Measurements from ENCODE around the gene YIF1A.
"Not testable (repeated sequence)": the region's sequence is repeated elsewhere in the genome, so short reads cannot be mapped to it uniquely, and the experiment has no call there.

The YIF1A gene

DNA sequence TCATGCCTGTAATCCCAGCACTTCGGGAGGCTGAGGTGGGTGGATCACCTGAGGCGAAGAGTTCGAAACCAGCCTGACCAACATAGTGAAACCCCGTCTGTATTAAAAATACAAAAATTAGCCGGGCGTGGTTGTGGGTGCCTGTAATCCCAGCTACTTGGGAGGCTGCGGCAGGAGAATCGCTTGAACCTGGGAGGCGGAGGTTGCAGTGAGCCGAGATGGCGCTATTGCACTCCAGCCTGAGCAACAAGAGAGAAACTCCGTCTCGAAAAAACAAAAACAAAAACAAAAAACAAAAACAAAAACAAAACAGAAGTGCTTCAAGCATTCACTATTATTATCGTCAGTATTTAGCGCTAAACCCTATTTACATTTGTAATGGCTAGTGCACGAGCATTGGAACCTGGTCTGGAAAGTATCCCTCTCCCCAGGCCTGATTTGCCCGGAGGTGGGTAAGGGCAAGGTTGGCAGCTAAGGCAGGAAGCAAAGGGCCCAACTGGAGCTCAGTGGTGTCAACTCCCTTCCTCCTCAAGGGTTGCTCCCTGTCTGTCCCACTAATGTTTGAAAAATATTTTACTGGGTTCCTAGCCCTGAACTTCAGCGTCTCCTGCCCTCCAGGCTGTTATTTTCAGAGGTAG lies 22.0 kb upstream of the YIF1A start:
- DNase-seq: not testable (repeated sequence)

DNA sequence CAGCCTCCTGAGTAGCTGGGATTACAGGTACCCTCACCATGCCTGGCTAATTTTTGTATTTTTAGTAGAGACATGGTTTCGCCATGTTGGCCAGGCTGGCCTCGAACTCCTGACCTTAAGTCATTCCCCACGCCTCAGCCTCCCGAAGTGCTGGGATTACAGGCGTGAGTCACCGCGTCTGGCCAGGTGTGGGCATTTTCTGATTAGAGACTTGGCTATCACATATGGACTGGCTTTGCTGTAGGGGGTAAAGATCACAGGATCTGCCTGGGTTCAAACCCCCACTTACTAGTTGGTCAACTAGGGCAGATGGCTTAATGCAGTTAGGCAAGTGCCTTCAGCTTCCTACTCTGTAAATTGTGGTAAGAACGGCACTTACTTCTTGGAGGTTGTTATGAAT lies 21.4 kb upstream of the YIF1A start:
- DNase-seq: no peak

DNA sequence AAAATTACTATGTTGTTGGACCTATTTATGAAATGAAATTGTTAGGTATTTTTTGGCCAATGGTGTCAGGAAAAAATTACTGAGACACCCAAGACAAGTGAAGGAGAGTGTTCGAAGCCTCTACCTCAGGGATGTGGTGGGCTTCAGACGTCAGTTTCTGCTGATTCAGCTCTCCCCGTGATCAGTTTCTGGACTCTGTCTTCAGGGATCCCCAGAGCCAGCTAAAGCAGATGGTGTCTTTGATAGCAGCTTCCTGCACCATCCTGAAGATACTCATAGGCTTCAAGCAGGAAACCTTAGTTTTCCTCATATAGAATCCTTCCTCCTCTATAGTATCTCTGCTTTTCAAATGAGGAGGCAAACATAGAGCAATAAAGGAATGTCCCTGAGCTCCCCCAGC lies 20.5 kb upstream of the YIF1A start:
- no peak for DNase-seq

DNA sequence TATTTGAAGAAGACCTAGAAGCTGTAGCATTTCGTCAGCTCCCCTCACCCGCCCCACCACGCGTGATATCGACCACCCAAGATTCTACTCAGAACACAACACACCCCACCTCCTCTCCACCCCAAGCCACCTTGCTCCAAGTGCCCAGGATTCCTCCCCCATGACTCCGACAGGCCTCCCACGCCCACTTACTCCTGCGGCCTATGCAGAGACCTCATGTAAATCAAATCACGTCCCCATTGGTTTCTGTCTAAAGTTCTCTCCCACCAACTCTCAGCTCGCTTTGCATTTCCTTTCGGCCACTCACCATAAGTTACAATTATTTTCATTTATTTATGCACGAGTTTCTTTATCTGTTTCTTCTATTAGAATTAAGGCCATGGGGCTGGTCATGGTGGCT lies 13.7 kb upstream of the YIF1A start:
- DNase-seq: no peak

DNA sequence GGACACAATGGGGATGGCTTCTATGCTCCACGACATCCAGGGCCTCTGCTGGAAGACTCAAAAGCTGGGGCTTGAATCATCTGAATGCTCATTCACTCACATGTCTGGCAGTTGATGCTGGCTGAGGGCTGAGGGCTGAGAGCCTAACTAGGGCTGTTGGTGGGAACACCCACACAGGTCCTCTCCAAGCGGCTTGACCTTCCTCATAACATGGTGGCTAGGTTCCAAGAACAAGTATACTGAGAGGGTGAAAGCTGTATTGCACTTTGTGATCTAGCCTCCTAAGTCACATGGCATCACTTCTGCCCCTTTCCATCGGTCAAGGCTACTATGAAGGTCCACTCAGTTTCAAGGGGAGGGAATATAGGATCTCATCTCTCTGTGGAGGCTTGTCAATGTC lies 10.2 kb upstream of the YIF1A start:
- DNase-seq: no peak

DNA sequence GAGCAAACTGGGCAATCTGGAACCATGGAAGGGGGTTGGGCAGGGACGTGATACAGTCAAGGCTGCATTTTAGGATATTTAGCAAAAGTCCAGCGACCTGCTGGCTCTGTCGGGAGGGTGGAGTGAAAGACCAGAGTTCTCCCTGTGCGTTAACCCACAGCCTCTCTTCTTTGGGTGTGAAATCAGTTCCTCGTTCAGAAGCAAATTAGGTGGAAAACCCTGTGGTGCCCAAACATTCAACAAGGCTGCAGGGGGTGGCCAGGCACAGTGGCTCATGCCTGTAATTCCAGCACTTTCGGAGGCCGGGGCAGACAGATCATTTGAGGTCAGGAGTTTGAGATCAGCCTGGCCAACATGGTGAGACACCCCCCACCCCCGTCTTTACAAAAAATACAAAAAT lies 8.7 kb upstream of the YIF1A start:
- no peak for DNase-seq

DNA sequence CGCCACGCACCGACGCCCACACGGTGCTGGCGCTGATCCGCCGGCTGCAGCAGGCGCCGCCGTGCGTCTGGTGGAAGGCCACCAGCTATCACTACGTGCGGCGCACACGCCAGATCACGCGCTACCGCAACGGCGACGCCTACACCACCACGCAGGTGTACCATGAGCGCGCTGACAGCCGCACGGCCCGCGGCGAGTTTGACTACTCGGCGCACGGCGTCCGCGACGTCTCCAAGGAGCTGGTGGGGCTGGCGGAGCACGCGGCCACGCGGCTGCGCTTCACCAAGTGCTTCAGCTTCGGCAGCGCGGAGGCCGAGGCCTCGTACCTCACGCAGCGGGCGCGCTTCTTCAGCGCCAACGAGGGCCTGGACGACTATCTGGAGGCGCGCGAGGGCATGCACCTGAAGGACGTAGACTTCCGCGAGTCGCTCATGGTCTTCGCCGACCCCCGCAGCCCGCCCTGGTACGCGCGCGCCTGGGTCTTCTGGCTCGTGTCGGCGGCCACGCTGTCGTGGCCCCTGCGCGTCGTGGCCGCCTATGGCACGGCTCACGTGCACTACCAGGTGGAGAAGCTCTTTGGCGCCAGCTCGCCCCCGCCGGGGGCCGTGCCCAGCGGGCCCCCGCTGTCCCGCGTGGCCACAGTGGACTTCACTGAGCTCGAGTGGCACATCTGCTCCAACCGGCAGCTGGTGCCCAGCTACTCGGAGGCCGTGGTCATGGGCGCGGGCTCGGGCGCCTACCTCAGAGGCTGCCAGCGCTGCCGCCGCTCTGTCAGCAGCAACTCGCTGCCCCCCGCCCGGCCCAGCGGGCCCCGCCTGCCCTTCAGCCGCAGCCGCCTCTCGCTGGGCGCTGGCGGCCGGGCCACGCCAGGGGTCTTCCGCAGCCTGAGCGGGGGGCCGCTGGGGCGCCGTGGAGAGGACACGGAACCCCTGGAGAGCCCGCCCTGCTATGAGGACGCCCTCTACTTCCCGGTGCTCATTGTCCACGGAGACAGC lies 6.0 kb upstream of the YIF1A start:
- no peak for DNase-seq

DNA sequence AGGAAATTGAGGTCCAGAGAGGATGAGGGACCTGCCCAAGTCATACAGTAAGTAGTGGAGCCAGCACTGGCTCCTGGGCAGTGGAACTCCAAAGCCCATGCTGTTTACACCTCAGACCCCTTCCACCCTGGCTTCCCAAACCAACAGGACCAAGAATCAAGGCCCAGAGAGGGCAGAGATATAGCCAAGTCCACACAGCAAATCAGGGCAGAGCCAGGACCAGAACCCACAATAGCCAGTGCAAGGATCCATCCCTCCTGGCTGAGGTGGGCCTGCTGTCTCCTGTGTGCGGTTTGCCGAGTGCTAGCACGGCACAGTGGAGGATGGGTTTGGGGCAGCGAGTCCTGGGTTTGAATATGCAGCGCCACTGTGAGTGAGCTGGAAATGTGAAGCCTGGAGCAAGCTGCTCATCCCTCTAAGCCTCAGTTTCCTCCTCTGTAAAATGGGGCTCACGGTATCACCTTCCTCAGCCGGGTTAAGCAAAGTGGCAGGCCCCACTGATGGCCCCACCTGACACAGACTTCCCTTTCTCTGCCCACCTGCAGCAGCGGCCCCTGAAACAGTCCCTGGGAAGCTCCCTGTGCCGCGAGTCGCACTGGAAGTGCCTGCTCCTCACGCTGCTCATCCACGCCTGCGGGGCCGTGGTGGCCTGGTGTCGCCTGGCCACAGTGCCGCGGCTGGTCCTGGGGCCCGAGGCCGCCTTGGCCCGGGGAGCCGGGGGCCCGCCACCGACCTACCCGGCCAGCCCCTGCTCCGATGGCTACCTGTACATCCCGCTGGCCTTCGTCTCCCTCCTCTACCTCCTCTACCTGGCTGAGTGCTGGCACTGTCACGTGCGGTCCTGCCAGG lies 5.1 kb upstream of the YIF1A start:
- DNase-seq: no peak

DNA sequence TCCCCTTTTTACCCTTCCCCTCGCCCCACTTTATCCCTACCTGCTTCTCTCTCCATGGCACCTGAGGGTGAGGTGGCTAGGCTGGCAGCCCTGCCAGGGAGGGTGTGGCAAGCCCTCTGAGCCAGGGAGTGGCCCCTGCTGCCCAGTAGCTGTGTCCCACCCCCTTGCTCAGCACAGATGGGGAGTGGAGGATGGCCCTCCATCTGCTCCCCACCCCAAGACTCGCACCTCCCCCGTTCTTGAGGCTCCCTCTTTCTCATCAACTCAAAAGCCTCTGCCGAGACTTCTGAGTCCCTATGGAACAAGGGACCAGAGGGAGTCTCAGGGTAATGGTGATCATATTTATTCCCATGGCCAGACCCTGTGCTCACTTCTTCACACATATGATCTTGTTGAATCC lies 4.4 kb upstream of the YIF1A start:
- no peak for DNase-seq

DNA sequence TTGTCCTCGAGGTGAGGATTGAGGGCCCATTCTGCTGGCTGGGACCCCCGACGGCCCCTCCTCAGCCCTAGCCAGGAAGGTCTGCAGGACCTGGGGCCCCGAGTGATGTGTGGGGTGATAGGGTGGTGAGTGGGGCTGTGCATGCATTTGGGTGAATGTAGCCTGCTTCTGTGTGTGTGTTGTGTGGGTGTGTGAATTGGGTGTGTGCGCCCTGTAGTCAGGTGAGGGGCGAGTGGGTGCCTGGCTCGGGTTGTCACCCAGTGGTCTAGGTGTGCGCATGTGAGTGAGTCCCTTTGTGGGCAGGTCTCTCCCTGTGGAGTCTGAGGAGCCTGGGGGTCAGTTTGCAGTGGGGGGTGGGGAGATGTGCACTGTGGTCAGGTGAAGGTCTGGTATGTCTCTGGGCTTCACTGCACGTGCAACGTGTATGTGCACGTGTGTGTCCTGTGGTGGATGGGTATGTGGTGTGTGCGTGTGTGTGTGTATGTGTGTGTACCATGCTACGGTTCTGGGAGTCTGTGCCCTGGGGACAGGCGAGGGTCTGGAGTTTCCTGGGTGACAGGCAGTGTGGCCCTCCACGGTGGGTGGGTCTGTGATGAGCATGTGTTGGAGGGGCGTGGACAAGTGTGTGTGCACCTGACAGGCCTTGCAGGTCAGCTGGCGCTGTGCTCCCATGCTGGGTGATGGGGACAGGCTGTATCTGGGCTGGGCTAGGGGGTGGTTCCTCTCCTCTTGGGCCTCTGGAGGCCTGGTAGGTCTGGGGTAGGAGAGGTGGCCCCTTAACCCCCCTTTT lies 3.8 kb upstream of the YIF1A start:
- DNase-seq: no peak

DNA sequence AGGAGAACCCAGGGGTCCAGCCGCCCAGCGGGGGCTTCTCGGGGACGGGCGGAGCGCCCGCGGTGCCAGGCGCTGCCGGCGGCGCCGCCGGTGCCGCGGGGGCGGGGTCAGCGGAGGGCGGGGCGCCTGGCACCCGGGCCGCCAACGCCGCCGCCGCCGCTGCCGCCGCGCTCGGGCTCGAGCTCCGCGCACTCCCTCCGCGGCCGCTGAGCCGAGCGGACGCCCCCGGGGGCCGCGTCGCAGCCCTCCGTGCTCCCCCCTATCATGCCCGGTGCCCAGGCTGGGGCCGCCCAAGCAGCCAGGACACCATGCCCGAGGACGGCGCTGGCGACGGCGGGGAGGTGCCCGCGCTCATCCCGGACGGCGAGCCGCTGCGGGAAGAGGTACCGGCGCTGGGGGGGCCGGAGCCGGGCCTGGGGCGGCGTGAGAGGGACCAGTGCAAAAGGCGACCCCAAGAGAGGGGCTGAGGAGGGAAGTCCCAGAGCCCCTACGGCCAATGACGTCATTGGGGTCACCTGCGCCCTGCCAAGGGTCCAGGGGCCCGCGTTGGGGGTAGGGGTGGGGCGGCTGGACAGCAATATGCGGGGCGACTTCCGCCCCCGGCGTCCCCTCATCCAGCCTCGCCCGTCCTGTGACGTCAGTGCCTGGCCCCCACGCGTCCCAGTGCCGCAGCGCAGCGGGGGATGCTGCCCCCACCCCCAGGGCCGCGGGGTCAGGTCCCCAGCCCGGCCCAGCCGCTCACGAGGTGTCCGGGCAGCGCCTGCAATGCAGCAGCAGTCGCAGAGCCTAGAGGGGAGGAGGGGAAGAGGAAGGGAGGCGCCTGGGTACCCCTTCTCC lies 3.0 kb upstream of the YIF1A start, which contains the start of gene TMEM151A:
TMEM151A (plus strand) TSS at position 189 of the 837 bp plus-strand sequence; CDS start at position 309, 120 bp downstream.
- DNase-seq: peak; percentile 34

DNA sequence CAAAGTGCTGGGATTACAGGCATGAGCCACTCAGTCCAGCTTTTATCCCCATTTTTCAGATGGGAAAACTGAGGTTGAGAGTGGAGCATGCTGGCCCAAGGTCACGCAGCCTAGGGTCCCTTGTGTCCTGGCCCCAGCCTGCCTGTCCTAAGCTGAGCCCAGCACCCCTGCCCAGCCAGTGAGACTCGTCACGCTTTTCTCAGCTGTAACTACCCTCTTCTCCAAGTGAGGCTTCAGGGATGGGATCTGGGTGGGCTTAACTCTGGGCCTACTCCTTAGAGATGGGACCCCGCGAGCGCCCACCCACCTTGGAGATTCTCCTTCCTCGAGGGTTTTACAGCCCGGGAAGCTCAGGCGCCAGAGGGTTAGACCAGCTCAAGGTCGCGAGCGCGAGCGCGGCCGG lies 2.4 kb upstream of the YIF1A start:
- DNase-seq: no peak

DNA sequence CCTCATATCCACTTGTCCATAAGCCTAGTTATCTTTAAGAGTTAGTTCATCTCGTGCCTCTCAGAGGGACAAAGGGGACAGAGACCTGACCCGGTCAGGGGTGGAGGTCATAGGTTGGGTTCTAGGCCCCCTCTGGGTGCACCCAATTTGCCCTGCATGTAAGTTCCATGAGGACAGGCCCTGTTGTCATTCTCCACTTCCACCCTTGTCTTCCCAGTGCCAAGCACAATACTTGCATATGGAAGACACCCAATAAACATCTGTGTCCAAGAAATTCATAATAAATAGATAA lies 1.3 kb upstream of the YIF1A start:
- no peak for DNase-seq

DNA sequence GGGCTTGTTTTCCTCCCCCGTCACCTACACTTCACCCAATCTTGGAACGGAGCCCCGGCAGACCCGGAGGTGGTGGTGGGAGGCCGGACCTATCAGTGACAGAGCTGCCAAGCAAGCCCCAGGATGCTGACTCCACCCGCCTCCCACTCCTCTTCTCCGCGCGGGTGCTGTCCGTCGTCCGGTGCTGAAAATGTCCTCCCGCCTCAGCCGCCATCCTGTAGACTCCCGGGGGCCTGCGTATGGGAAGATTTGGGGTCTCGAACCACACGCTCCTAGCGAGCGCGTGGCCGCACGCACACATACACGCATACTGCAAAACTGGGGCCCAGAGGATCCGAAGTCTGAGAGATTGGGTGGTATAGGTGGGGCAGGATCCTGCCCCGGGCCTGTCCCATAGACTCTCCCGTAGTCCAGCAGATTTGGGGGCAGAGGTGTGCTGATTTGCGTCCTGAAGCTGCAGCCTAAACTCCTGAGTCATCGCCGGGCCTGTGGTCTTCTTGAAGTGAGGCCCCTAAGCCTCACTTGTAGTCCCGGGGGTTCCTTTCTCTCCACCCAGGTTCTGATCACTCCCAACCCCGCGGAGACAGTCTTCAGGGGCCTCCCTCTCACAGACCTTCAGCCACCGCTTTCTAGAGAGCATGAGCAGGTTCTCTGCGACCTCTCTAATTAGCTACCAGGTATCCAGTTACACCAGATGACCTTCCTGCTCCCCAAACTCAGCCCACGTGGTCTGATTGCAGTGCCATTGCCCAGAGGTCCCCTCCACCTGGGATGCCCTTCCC lies 796 bp upstream of the YIF1A start:
- peak; percentile 88 for DNase-seq

DNA sequence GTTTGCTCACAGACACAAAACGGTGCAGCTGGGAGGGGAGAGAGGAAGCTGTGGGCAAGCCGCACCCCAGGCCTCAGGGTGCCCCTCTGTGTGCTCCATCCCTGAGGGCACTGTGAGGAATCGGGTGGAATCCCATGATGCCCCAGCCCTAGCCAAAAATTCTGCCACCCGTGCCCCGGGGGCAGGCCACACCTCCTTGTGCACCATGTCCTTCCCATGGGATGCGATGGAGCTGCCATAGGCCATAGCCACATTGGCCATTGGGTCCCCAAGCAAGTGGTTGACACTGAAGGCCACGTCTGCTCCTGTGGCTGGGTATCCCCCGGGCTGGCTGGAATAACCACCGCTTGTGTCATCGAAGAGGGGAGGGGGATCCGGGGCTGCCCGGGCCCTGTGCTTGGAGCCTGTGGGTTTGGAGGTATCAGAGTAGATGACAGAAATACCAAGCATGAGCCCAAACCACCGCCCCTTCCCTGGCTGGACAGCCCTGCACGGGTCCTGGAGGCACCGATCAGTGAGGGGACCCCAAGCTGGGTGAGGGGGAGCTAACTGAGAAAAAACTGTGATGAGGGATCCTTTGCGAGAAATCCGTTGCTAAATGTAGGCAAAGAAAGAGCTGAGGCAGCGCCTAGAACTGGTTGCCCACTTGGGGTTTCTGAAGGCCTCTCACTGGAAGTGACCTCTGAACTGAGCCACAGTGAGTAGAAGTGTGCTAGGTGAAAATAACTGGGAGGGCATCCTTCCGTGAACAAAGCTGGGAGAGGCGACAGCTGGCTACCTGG lies 863 bp downstream of the YIF1A start:
- DNase-seq: no peak

DNA sequence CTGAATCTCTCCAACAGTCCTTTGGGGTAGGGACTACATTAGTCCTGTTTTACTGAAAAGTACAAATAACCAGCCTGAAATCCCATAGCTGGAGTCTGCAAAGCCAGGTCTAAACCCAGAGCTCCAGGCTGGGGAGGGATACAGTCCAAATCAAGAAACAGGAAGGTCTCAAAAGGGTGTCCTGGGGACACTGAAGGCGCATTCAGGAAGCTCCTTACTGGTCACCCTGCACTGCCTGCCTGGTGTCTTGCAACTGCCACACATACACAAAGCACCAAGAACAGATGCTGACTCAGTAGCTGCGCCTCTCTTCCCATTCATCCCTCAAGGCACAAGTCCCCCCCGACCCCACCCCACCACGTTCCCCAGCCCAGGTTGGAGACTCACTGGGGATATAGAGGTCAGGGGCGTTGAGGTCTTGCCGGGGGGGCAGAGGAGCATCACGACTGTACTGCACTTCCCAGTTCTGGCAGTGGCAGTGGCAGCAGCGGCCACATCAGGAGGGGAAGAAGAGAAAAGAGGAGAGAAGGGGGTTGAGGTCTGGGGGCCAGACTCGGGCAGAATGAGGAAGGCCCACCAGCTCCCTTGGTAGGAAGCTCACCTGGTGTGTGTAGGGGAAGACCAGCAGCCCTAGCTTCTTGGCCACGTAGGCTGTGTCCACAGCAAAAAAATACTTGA lies 1.6 kb downstream of the YIF1A start:
- no peak for DNase-seq

DNA sequence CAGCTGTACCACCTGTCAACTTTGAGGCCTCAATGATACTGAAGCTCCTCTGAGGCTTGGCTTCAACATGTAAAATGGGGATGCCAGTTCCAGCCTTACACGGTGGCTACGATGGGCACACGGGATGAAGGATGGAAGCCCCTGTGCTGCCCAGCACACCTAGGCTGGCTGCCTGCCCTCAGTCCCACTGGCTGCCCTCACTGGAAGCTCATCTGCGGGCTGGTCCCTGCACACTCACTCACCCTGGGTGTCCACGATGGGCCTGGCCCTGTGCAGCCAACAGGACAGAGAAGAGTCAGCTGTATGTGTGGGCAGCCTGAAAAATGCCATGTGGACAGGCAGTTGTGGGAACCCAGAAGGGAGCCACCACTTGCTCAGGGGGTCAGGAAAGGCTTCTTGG lies 2.2 kb downstream of the YIF1A start:
- no peak for DNase-seq

DNA sequence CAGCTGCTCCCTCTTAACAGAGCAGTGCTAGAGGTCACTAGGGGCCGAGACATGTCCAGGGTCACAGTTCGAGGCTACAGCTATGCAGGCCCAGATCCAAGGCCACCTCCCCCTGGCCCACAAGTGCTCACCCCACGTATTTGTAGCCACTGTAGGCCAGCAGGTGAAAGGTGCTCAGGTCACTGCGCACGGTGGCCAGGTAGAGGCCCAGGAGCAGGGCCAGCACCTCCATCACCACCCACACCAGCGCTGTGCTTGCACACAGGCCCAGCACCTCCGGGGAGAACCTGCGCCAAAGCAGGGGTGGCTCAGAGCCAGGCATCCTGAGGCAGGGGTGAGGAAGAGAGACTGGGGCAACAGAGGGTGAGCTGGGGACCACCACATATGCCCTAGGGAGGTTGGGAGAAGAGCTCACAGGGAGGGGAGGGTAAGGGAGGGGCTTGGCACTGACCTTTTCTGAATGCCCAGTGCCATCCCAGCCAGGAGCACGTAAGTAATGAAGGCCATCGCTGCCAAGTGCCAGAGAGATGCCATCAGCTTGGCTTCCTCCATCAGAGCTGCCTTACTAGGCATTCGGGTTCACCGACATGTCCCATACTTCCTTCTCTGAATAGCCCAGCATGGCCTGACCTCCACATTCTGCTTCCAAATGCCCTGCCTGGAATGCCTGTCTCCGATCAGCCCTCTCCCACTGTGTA lies 3.5 kb downstream of the YIF1A start:
- no peak for DNase-seq

Measured in activated naive CD4-positive, alpha-beta T cell treated with Interleukin-2 at 50 U/mL for 16 hours (primary cell).